OCI-LY1 (cell line): Measurements from ENCODE around the gene FRMD1.

Experiments
- H2AFZ ChIP-seq: fragments of 200-600 bp; sonication (generic), shearing (Covaris generic); 2 replicates; pipeline ENCODE4 v1.6.0; 2014; ENCODE audit warnings: antibody characterized with exemption, mild to moderate bottlenecking, low read length
- H3F3A ChIP-seq: fragments of 200-600 bp; sonication (generic), shearing (Covaris generic); 2 replicates; pipeline ENCODE4 v1.6.0; 2014; ENCODE audit warnings: mild to moderate bottlenecking, antibody characterized with exemption, low read length, moderate library complexity; ENCODE audit not compliant: insufficient read depth
- H3K27ac ChIP-seq: fragments of 200-600 bp; sonication (generic); 2 replicates; pipeline ENCODE4 v1.5.1; 2014; ENCODE audit warnings: low read length, mixed run types, mild to moderate bottlenecking, low read depth; ENCODE audit not compliant: poor library complexity, severe bottlenecking
- H3K27me3 ChIP-seq: fragments of 200-600 bp; sonication (generic); 2 replicates; pipeline ENCODE4 v1.6.0; 2014; ENCODE audit warnings: antibody characterized with exemption, mild to moderate bottlenecking, low read length, moderate library complexity; ENCODE audit not compliant: insufficient read depth
- H3K36me3 ChIP-seq: fragments of 200-600 bp; sonication (generic); 2 replicates; pipeline ENCODE4 v1.6.1; 2014; ENCODE audit warnings: mild to moderate bottlenecking, antibody characterized with exemption, low read length, moderate library complexity, mixed read lengths; ENCODE audit not compliant: insufficient read depth
- H3K4me1 ChIP-seq: fragments of 200-600 bp; sonication (generic); 2 replicates; pipeline ENCODE4 v1.5.1; 2014; ENCODE audit warnings: mild to moderate bottlenecking, low read length, moderate library complexity; ENCODE audit not compliant: insufficient read depth, severe bottlenecking
- H3K4me2 ChIP-seq: fragments of 200-600 bp; sonication (generic), shearing (Covaris generic); 2 replicates; pipeline ENCODE4 v1.6.1; 2014; ENCODE audit warnings: low read length
- H3K4me3 ChIP-seq: fragments of 200-600 bp; sonication (generic); 2 replicates; pipeline ENCODE4 v1.5.1; 2014; ENCODE audit warnings: low read length, low read depth, mild to moderate bottlenecking, mixed read lengths; ENCODE audit not compliant: poor library complexity, severe bottlenecking
- H3K79me2 ChIP-seq: fragments of 200-600 bp; shearing (Covaris generic); 2 replicates; pipeline ENCODE4 v1.6.1; 2016; ENCODE audit warnings: mixed run types, low read length, mixed read lengths; ENCODE audit not compliant: insufficient read depth
- H3K9ac ChIP-seq: fragments of 200-600 bp; sonication (generic), shearing (Covaris generic); 2 replicates; pipeline ENCODE4 v1.6.1; 2014; ENCODE audit warnings: mild to moderate bottlenecking, low read length, mixed read lengths
- H3K9me2 ChIP-seq: fragments of 200-600 bp; sonication (generic), shearing (Covaris generic); 2 replicates; pipeline ENCODE4 v1.6.1; 2014; ENCODE audit warnings: low read depth, mild to moderate bottlenecking, low read length, mixed read lengths
- H3K9me3 ChIP-seq: fragments of 200-600 bp; shearing (Covaris generic); 2 replicates; pipeline ENCODE4 v1.6.1; 2014; ENCODE audit warnings: low read length, mixed read lengths
- H4K20me1 ChIP-seq: fragments of 200-600 bp; sonication (generic), shearing (Covaris generic); 2 replicates; pipeline ENCODE4 v1.6.0; 2016; ENCODE audit warnings: mild to moderate bottlenecking, low read length; ENCODE audit not compliant: insufficient read depth
- CTCF ChIP-seq: fragments of 200-600 bp; sonication (generic), shearing (Covaris generic); IDR thresholded peaks from 2 replicates; pipeline ENCODE4 v1.5.1; 2017; ENCODE audit warnings: mild to moderate bottlenecking, antibody characterized with exemption, low read length, moderate library complexity, mixed read lengths
- EZH2 ChIP-seq: fragments of 200-600 bp; sonication (generic), shearing (Covaris generic); IDR thresholded peaks from 2 replicates; pipeline ENCODE4 v1.8.0; 2017; ENCODE audit warnings: borderline replicate concordance, mixed run types, mild to moderate bottlenecking, antibody characterized with exemption, low read length, moderate library complexity, mixed read lengths

The FRMD1 gene

DNA sequence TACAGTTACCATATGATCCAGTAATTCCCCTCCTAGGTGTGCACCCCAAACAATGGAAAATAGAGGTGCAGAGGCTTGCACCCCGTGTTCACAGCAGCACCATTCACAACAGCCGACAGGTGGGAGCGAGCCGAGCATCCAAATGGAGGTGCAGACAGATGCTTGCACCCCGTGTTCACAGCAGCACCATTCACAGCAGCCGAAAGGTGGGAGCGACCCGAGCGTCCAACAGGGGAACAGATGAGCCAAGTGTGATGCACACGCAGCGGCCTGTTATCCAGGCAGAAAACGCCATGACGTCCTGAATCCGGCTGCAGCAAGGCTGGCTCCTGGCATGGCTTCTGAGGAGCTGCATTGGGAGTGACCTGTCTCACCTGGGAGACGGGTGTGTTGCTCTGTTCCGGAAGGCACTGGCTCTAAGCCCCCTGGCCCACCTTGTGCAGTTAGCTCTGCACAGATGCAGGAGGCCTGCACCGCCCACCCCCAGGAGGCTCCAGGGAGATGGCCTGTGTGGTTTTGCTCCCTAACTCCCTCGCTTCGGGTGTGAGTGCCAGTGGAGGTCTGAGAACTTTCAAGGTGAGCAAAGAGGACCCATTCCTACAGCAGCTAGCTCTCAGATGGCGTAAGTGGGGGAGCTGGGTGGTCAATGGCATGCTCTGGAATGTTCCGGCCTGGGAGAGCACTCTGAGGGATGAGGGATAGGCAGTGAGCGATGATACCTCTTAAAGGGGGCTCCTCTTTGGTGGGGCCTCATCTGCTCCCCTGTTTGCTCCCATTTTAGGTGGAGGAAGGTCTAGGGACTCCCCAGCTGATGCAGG lies 47.8 kb upstream of the FRMD1 start:
- Histone ChIP-seq H2AFZ (no peak overlapping the region), H4K20me1 (no peaks in the 10 kb centered on the region), H3K9ac (no peak overlapping the region), H3K27ac (no peak overlapping the region), H3F3A (no peaks in the 10 kb centered on the region), H3K4me3 (no peak overlapping the region), H3K4me2 (no peak overlapping the region), H3K79me2 (no peaks in the 10 kb centered on the region), H3K36me3 (no peaks in the 10 kb centered on the region), H3K27me3 (no peaks in the 10 kb centered on the region), H3K4me1 (no peaks in the 10 kb centered on the region), H3K9me2 (no peaks in the 10 kb centered on the region), H3K9me3 (no peaks in the 10 kb centered on the region)
- TF ChIP-seq EZH2 (no peak), CTCF (no peak)

DNA sequence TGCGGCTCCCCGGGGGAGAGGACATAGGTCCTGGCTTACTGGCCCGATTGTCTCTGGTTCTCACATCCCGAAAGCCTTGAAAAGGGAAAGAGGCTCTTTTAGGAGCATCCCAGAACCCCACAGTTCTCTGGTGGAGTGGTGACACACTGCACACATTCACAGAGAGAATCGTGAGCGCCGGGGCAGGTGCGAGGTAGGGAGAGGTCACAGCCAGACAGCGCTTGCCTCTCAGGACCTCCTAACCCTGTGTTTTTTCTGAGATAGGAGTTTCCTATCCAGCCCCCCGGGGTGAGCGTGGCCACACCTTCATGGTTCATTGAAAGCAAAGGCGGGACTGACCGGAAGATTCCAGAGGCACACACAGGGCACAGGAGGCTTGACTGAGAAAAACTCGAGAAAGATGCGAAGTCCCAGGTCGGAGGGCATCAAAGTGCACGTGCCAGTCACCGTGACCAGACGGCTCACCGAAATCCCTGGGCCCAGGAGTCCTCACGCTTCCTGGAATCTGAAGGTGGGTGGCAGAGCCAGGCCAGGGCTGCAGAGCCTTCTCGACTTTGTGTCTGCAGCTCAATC lies 46.5 kb upstream of the FRMD1 start:
- H3K4me1 ChIP-seq = no peaks in the 10 kb centered on the region
- H3K9me2 ChIP-seq = no peaks in the 10 kb centered on the region
- no peak overlapping the region for H3K9ac ChIP-seq
- no peaks in the 10 kb centered on the region for H3K9me3 ChIP-seq
- H3K79me2 ChIP-seq = no peaks in the 10 kb centered on the region
- H4K20me1 ChIP-seq = no peaks in the 10 kb centered on the region
- no peaks in the 10 kb centered on the region for H3F3A ChIP-seq
- no peak for TF ChIP-seq EZH2
- TF ChIP-seq CTCF = no peak
- no peak overlapping the region for H3K4me2 ChIP-seq
- H3K4me3 ChIP-seq = no peak overlapping the region
- no peaks in the 10 kb centered on the region for H3K36me3 ChIP-seq
- H3K27me3 ChIP-seq = no peaks in the 10 kb centered on the region
- no peak overlapping the region for H3K27ac ChIP-seq
- H2AFZ ChIP-seq = no peak overlapping the region

- Histone ChIP-seq H3K27ac (no peak overlapping the region), H3K9me3 (no peaks in the 10 kb centered on the region), H3F3A (no peaks in the 10 kb centered on the region), H3K27me3 (no peaks in the 10 kb centered on the region), H3K9me2 (no peaks in the 10 kb centered on the region), H3K79me2 (no peaks in the 10 kb centered on the region), H3K4me3 (no peak overlapping the region), H3K36me3 (no peaks in the 10 kb centered on the region), H3K4me1 (no peaks in the 10 kb centered on the region), H2AFZ (no peak overlapping the region), H3K9ac (no peak overlapping the region), H3K4me2 (no peak overlapping the region), H4K20me1 (no peaks in the 10 kb centered on the region)
- TF ChIP-seq CTCF (no peak), EZH2 (no peak)
Observed at GRCh38 chr6:168124921-168125320, 45.9 kb upstream of the FRMD1 start.
